Stimulated activated naive CD4-positive, alpha-beta T cell (primary cell): ENCODE results near the gene ARSI.

Experiments
- DNase-seq, 6 experiments: peaks; one replicate each; lab custom pipeline; 2025; lab: John Stamatoyannopoulos, UW

ARSI gene

DNA sequence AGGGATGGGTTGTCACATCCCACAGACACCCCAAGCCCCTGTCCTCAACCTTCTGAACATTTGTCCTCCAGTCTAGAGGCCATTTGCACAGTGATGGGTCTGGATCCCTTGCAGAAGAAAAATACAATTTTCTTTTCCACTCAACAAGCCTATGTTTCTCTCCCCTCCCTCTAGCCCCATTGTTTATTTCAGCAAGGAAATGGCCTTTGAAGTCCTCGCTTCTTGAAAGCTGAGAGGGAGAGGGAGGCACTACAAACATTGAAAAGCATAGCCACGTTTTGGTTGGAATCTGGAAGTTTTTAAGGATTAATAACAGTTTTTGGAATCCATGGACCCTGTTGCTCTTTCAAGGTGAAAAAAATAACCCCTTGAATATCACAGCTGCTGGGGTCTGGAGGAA, 24.0 kb upstream of the ARSI start:
- no peak for DNase-seq

DNA sequence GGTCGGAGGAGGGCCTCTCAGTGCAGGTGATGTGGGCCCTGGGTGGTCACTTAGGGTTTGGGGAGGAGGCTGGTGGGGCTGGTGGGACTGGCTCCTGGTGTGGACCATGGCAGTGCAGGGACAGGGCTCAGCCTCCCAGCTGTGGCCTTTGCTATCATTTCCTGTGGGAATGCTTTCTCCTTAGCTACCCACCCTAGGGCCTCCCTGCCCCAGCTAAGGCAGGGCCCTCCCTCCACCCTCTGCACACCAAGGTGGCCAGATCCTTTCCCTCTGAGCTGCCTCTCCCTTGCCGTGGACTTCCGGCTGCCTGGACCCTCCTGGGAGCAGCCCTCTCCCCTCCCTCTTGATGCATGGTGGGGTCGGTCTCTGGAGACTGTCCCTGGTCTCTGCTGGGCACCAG, 22.7 kb upstream of the ARSI start:
- no peak for DNase-seq

DNA sequence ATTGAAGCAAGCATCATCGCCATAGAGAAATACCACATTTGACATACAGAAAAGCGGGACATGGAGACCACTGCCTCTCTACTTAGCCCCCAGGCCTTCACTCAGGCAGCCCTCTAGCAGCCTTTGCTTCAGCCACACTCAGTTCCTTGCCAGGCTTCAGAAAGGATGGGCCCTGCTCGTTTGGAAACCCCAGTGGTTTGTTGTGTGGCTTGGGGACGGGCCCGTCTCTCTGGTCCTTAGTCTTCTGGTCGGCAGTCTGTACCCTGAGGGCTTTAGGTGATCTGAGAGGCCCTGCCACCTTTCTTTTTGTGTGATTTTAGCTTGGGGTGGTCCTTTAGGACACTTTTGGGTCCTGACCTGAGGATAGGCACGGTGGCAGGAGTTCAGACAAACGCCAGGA, 21.1 kb upstream of the ARSI start:
- DNase-seq, result no peak

DNA sequence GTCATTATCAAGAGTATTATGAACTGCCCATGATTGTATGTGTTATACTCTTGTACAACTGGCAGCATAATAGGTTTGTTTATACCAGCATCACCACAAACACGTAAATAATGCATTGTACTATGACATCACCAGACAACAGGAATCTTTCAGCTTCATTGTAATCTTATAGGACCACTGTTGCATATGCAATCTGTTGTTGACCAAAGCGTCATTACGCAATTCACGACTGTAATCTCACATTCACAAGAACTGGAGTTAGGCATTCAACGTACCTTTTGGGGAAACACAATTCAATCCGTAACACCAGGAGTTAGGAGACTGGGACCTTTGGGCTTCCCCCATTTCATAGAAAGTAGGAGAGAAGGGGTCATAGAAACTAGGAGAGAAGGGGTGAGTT, 20.4 kb upstream of the ARSI start:
- DNase-seq, result no peak

DNA sequence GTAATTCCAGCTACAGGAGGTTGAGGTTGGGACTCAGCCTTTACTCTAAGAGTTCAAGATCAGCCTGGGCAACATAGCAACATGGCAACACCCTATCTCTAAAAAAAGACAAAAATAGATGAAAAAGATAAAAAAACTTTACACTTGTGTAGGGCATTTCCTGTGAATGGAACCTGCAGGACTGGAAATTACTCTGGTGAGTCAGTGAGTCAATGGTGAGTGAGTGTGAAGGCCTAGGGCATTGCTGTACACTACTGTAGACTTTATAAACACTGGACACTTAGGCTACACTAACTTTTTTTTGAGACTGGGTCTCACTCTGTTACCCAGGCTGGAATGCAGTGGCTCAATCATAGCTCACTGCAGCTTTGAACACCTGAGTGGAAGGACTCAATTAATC, 19.5 kb upstream of the ARSI start:
- DNase-seq, result no peak

DNA sequence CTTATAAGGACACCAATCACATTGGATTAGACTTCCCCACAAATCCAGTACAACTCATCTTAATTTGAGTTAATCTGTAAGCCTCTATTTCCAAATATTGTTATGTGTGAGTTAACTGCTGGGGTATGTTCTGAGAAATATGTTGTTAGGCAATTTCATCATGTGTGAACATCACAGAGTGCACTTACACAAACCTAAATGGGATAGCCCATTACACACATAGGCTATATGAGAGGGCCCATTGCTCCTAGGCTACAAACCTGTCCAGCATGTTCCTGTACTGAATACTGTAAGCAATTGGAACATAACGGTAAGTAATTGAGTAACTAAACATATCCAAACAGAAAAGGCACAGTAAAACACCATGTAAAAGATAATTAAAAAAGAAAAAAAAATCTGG, 19.1 kb upstream of the ARSI start:
- DNase-seq, result no peak

DNA sequence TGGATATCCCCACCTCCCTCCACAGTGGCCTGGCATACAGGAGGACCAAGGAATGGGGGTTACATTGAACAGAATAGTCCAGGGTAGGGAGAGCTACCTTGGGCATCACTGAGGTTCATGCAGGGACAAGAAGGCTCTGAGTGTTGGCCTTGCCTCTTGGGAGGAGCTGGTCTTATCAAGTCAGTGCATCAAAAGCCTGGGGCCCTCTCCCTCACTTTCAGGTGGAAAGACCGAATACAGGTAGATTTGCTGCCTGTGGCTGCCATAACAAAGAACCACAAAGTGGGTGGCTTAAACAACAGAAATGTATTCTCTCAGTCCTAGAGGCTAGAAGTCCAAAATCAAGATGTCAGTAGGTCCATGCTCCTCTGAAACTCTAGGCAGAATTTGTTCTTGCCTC, 18.5 kb upstream of the ARSI start:
- no peak for DNase-seq

DNA sequence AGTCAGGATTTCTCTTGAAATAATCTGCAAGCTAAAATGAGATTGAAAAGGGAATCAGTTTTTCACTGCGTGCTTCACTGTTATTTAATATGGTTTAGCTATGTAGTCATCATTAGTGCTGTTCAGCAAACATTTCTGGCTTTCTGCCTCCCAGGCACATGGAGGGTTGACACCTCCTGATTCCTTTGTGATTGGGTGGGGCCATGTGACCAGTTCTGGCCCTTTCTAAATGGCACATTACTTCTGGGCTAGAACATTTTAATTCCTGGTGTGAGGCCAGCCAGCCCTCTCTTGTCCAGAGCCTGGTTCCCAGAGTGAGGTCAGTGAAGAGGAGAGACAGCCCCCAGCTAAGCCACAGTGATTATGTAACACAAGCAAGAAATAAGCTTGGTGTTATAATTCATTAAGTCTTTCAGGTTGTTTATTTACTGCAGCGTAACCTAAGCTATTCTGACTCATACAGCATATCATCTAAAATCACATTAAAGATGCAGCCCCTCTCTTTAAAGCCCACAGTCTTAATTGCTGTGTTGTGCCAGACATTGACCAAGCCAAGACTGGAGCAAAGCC, 17.4 kb upstream of the ARSI start:
- DNase-seq, result no peak

DNA sequence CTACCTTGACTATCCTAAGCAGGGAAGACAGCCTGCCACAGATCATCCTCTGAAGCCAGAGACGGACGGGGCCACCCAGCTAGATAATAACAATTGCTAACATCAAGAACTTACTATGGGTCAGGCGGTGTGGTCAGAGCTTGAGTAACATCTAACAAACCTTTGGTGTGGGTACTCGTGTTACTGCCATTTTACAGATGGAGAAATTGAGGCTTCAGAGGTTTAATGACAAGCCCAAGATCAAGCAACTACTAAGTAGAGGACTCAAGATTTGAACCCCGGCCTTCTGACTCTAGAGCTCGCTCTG, 16.7 kb upstream of the ARSI start:
- DNase-seq, result no peak

DNA sequence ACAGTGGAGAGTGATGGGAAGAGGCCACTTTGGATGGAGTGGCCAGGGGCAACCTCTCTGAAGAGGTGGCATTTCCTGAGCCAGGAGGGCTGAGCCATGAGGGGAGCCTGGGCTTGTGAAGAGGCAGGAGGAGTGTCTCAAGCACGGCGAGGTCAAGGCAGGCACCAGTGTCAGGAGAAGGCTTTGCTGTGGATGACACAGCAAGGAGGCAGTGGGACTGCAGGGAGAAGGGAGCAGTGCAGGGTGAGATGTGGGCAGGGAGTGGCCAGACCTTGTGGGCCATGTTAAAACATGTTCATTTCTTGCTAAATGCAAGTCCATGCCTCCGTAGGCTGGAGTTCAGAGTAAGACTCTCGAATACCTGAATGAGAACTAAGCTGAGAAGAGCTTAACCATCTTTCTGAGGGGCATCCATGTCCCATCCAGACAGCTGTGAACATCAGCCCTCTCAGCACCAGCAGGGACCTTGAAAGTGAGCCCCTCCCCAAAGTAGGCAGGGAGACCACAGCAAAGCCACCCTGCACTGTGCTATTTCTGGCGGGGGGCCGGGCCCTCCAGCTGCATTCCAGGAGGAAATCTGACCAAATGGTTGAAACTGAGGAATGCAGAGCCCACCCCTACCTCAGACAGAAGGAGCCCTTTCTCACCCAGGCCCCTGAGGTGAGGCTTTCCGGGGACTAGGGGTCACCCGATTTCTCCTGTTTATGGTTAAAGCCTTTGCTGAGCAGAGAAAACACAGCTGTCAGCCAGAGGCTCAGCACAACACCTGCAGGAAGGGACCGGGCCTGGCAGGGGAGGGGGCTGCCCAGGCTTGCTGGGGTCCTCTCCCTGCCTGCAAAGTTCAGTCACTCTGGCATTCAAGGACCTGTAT, 16.1 kb upstream of the ARSI start:
- no peak for DNase-seq

DNA sequence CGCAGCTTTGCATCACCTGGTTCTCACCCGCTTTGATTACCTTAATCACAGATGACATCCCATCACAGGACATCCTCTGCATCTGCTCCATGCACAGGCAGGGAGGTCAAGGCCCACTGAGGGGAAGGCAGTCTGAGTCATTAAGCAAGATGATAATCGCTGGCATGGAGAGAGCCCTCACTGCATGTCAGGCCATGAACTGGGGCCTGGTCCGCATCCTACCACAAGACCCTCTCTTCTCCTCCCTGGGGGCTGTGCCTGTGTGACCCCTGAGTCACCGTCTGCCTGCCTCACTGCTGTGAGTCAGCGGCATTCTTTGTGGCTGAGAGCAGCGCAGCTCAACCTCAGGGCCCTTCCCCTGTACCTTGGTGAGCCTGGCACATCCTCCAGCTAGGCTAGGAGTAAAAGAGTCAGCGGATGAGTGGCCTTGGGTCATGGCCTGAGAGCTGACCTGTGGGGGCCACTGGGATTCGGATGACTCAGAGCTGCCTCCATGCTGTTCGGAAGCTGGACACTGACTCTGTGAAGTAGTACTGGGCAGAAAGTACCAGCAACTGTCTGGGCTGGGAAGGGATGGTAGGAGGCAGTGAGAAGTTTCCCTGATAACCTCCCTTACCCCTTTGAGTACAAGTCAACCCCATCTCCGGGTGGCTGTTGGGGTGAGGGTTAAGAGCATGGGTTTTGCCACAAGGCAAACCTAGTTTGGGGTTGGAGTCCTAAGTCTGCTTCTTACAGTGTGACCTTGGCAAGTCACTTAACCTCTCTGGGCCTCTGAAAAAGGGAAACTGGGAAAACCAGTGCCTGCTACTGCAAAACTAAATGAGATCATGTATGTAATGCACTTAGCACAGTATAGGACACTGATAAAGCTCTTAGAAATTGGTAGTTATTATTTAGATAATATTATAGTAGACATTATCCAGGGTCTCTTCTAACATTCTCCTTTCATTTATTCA, 14.6 kb upstream of the ARSI start:
- DNase-seq, result no peak

DNA sequence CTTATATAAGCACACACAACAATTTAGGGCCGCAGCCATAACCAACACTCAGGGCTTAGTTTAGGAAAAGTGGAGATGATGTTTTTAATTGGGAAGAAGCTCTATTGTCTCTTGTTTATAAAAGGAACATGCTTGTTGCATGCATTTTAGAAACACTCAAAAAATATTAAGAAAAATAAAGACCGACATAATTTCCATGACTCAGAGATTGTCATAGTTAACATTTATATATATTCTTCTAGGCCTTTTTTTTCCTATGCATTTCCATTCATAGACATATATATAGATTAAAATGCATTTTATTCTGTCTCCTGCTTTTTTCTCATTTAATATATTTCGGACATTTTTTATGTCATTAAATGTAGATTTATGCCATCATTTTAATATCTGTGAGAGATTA, 13.6 kb upstream of the ARSI start:
- no peak for DNase-seq

DNA sequence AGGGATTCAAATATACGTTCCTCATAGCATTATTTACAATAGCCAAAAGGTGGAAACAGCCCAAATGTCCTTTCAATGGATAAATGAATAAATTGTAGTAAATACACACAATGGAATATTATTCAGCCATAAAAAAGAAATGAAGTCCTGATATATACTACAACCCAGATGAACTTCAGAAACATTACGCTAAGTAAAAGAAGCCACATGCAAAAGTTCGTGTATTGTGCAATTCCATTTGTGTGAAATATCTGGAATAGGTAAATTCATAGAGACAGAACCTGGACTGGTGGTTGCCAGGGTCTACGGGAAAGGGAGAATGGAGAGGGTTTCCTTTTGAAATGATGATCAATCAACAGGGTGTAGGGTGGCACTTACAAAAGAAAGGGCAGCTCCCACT, 12.5 kb upstream of the ARSI start:
- DNase-seq, result no peak

DNA sequence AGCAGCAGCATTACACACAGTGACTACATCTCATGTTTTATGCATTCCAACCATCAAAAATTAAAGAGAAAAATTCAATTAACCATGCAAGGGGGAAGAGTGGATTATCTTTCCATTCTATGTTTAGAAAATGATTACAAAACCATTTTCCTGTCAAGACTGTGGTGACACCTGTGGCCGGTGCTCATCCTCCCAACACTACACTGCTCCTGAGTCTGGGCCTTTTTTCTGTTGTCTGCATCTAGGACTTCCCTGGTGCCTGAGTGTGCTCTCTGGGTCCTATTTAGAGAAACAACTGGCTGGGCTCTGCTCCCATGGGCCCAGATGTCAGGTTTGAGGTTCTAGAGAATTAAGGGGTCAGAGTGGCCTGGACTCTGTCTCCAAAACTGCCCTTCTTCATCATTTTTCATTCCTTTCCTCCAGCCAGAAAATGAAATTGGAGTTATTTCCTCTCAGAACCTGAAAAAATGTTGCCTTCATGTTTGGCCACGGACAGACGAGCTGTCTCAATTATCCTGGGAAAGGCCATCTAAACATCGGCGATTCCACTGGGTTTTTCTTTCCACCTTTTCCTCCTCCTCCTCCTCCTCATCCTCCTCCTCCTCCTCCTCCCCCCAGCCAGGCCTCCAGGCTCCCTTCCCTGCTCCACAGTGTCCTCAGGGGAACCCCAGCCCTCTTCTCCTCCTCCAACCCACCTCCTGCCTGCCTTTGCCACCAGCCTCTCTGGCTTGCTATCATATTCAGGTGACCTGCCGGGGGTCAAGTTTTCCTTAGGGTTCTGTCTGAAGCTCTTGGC, 11.4 kb upstream of the ARSI start:
- DNase-seq, result no peak

DNA sequence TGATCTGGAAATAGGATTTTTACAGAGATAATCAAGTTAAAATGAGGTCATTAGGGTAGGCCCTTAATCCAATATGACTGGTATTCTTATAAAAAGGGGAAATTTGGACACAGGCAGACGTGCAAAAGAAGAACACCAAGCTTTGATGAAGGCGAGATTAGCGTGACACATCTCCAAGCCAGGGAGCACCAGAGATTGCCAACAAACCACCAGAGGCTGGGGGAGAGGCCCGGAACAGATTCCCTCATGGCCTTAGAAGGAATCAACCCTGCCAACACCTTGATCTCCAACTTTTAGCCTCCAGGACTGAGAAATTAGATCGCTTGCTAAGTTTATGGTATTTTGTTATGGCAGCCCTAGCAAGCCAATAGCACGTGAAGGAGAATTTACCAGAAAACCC, 10.8 kb upstream of the ARSI start:
- no peak for DNase-seq

DNA sequence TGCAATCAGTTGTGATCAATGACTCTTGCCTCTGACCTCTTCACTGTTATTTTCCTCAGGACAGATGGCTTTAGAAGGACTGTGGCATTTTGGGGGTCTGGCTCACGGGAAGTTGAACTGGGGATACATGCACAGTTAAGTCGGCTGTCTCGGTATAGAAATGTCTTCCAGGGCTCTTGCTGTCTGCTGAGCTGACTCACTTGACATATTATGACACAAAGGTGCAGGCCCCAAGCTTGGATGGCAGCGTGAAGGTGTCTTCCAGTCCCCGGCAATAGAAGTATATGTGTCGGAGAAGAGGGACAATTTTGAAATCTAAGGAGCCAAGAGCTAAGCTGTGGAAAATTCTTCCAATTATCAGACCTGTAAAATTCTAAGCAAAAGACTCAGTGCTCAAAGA, 9.8 kb upstream of the ARSI start:
- DNase-seq, result no peak

DNA sequence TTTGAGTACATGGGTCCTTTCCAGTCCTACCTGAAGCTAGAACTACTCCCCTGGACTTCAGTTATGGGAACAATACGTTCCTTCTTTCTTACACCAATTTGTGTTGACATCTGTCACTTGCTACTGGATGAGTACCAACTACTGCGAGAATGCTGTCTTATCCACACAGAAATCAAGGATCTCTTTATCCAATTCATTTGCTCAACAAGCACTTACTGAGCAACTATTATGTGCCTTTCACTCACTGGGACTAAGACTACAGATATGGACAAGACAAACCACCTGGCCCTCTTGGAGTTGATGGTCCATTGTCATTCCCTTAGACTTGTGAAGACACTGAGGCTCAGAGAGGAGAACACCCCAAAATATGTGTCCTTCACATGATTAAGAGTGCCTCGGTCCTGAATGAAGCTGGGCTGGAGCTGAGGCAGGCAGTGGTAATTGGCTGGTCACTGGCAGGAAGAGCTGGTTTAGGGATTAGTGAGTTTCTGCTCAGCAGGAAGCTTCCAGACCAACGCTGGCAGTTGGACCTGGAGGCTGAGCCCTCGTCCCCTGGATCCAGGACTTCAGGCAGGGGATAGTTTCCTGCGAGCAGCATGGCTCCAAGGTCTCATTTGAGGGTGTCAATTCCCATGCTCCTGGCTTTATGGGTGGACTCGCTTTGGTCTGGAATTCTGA, 8.4 kb upstream of the ARSI start:
- DNase-seq, result no peak

DNA sequence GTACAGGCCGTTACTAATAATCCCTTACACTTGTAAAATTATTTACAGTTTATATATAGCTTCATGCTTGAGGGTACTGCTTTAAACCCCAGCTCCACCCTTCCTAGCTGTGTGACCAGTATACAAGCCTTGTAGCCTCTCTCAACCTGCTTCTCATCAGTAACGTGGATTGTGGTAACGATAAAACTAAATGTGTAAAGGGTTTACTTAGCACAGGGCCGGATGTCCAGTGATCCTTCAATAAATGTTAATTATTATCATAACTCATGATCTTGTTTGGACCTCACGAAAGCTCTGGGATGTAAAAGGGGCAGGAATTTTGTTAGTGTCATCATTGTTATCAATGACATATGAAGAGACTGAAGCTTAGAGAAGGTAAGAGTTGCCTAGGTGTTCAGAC, 7.5 kb upstream of the ARSI start:
- no peak for DNase-seq

DNA sequence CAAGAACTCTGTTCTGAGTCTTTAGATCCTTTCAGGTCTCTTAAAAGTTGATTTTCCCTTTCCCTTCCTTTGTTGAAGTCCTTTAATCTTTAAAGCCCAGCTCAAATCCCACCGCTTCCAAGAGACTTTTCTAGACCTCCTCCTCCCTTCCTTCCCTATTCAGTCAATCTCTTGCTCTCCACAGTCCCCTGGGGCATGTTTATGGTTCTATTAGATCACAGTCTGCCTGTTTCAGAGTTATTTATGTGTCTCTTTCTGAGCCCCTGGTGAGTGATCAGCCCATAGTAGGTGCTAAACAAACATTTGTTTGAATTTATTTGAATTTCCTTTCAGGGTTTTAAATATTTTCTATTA, 7.2 kb upstream of the ARSI start:
- DNase-seq, result no peak

DNA sequence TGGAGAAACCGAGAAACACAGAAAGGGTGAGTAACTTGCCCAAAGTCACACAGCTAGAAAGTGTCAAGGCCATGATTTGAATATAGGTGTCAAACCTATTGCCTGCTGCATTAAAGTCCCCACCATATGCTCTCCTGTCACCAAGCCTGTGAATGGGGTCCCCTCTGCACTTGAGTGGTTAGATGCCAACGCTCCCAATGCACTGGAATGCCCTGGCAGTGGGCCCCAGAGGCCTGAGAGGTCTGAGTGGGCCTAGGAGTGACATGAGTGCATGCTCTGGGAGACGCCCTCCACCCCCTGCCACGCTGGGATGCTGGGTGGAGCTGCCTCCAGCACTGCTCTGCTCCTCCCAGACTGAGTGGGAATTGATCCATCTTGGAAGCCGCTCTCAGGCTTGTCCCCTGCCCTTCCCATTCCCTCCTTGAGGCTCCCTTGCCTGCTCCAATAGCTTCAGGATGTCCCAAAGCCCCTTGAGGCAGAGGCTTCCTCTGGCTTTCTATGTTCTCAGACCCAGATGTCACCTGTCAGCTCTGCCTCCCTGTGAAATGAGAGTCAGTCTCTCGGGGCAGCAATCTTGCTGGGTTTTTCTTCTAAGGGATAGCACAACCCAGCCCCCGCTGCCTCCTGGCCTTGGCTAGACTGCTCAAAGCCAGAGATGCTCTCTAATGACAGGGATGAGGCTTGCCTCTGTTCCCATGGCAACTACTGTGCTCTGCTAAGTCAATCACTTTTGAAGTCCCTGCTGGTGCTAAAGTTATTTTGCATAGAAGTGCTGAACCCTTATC, 6.6 kb upstream of the ARSI start:
- no peak for DNase-seq
